Fibroblast of lung (primary cell): ENCODE data around the gene PFDN1.

Experiments used
- EZH2 ChIP-seq: IDR thresholded peaks from 2 replicates; pipeline ENCODE4 v1.5.1; 2012; ENCODE audit warnings: low read length, control low read depth, mild to moderate bottlenecking; ENCODE audit errors: missing control alignments
- TF ChIP-seq, protein P1 (sequence below), 2 donors: IDR thresholded peaks in 1 of 2; conservative IDR thresholded peaks in 1 of 2; 1 replicate in 1 of 2; 2 replicates in 1 of 2; pipeline ENCODE4 v1.5.1; 2011 to 2012; ENCODE audit warnings: low read length in 2 of 2, control low read depth in 1 of 2, inconsistent platforms in 1 of 2, low read depth in 1 of 2, mild to moderate bottlenecking in 1 of 2

DNA sequence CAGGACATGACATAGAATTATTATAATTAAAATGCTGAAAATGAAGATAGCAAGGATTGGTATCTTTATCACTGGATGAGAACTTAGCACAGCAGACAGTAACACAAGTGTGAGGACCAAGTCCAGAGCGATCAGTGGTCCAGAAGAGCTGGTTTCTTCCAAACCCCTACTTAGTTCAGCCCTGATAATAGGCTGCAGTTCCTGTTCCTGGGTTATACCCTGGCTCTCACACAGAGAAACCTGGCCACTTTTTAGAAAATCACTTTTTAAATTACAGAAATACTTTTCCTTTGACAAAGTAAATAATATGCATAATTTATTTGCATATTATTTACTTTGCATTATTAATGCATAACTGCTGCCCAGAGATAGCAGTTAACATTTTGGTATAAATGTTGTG, 87.6 kb downstream of the PFDN1 start:
- TF ChIP-seq, protein P1, sequence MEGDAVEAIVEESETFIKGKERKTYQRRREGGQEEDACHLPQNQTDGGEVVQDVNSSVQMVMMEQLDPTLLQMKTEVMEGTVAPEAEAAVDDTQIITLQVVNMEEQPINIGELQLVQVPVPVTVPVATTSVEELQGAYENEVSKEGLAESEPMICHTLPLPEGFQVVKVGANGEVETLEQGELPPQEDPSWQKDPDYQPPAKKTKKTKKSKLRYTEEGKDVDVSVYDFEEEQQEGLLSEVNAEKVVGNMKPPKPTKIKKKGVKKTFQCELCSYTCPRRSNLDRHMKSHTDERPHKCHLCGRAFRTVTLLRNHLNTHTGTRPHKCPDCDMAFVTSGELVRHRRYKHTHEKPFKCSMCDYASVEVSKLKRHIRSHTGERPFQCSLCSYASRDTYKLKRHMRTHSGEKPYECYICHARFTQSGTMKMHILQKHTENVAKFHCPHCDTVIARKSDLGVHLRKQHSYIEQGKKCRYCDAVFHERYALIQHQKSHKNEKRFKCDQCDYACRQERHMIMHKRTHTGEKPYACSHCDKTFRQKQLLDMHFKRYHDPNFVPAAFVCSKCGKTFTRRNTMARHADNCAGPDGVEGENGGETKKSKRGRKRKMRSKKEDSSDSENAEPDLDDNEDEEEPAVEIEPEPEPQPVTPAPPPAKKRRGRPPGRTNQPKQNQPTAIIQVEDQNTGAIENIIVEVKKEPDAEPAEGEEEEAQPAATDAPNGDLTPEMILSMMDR (conservative IDR thresholded peaks at IDR 0.05 in 1 of 2, IDR thresholded peaks at IDR 0.05 in 1 of 2; ENCODE audit: low read depth in 1 of 2, low read length in 2 of 2) = no peak
- TF ChIP-seq EZH2 = no peak
